GM20000 (cell line): ENCODE data around the gene KICS2.

Experiments
- DNase-seq: peaks from one replicate; pipeline ENCODE4 v3.0.0; 2012; ENCODE audit warnings: low spot score
- CTCF ChIP-seq: IDR thresholded peaks from 2 replicates; pipeline ENCODE4 v1.5.1; 2012; ENCODE audit warnings: mild to moderate bottlenecking, control low read depth; ENCODE audit errors: extremely low read depth, missing control alignments

Gene KICS2

GRCh38 chr12:64187794-64188193 lies 34.3 kb downstream of the KICS2 start:
- DNase-seq = no peak
- TF ChIP-seq CTCF = no peak

- no peak for TF ChIP-seq CTCF
- no peak for DNase-seq
Measured at GRCh38 chr12:64187370-64187769, 34.7 kb downstream of the KICS2 start.

GRCh38 chr12:64186789-64187188 lies 35.3 kb downstream of the KICS2 start:
- peak; percentile 22 for DNase-seq
- TF ChIP-seq CTCF = no peak

- TF ChIP-seq CTCF = no peak
- no peak for DNase-seq
Measured at GRCh38 chr12:64184216-64184615, 37.9 kb downstream of the KICS2 start.

GRCh38 chr12:64181430-64182291 lies 40.4 kb downstream of the KICS2 start:
- no peak for DNase-seq
- no peak for TF ChIP-seq CTCF

- no peak for DNase-seq
- TF ChIP-seq CTCF = no peak
Measured at GRCh38 chr12:64180951-64181350, 41.1 kb downstream of the KICS2 start.

GRCh38 chr12:64178122-64178521 lies 44.0 kb downstream of the KICS2 start:
- TF ChIP-seq CTCF = no peak
- DNase-seq = no peak
